Measurements from ENCODE around the gene TYSND1. TPM values are rescaled to one million over a fixed set of nuclear protein-coding genes. Genes with fewer than 3 reads are reported as not detected.

The TYSND1 gene
- total and polyA plus RNA-seq, 2 of the 13 experiments (the other 11 are each of a cell fraction or from before 2014, with no cell fraction given): 3.3 to 8.9 TPM

DNA sequence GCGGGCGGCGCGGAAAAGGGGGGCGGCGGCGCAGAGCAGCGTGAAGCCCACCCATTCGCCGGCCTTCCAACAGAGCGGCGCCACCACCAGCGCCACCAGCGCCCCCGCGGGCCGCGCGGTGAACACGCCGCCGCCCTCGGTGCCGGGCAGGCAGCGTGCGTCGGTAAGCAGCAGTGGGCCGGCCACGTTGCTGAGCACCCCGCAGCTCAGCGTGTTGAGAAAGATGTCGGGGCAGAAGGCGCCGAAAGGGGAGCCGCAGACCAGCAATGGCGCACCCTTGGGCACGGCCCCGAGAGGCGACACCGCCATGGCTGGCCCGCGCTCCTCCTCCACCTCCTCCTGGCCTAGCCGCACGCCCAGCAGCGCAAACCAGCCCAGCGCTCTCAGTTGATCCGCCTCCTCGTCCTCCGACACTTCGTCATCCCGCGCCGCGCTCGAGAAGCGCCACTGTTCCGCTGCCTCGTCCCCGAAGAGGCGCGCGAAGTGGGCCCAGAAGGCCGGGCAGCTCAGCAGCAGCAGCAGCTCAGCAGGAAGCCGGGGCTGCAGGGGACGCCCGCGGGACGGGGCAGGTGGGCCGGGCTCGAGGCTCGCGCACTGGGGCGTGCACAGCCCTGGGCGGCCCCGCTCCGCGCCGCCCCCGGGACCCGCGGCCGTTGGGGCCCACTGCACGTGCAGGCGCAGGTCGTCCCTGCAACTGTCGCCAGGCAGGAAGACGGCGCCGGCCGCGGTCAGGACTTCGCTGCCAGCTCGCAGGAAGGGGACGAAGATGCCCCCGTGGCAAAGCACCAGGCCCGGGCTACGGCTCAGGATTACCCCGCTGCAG is 623 bp downstream of the TYSND1 start:
- ATAC-seq (peak; percentile 79), FAIRE-seq (no peak), DNase-seq (ENCODE audit: low spot score) (peak; percentile 41)
- BruUV-seq (replicated peaks): TSS peak; percentile 29
- H3K4me2 ChIP-seq (ENCODE audit: low read depth, low read length): peak overlapping the region; percentile 81
- no peaks in the 10 kb centered on the region for H3K9me3 ChIP-seq (ENCODE audit: low read length)
- ChIA-PET CTCF (ENCODE audit: low intra/inter-chr PET ratio, low total read pairs) (interaction anchor here (1.1 to 1.9 kb wide), 3 partner anchors 14 to 60 kb away, joined by 5 to 18 read pairs (median 5); partner anchors contain the start of gene AIFM2), POLR2A (interaction anchor here (0.6 to 4.3 kb wide), 30 partner anchors 8 to 260 kb away, joined by 3 to 109 read pairs (median 6); partner anchors contain the start of genes AIFM2, EIF4EBP2, PPA1 and SAR1A)
- H3K27ac ChIP-seq (ENCODE audit: extremely low read length, insufficient read depth, low read length): peak overlapping the region; percentile 81
- peaks cover under 1 to 21% of the 10 kb centered on the region in 2 experiments; a peak in 2 of 5 replicates for H3K36me3 ChIP-seq (replicated peaks in 1 of 2; ENCODE audit: control insufficient read depth in 1 of 2, insufficient read depth in 2 of 2, low read length in 2 of 2)
- peak overlapping the region; percentile 66 to 92 (median 77) for H3K4me3 ChIP-seq (replicated peaks in 1 of 3; ENCODE audit: insufficient read depth in 1 of 3, low read depth in 2 of 3, low read length in 3 of 3)
- peaks cover 10% of the 10 kb centered on the region for H3K79me2 ChIP-seq (ENCODE audit: insufficient read depth, low read length)
- H4K20me1 ChIP-seq (ENCODE audit: insufficient read depth, low read length): no peaks in the 10 kb centered on the region
- H3K27me3 ChIP-seq (ENCODE audit: control insufficient read depth in 1 of 2, insufficient read depth in 2 of 2, low read length in 2 of 2): no peaks in the 10 kb centered on the region
- H3K9ac ChIP-seq (ENCODE audit: insufficient read depth, low read depth, low read length): peak overlapping the region; percentile 82
- WGBS (ENCODE audit: low lambda C conversion rate): no CpG with 5 or more reads among the region's 98 CpGs
- H3K4me1 ChIP-seq (ENCODE audit: insufficient read depth, low read length): peaks cover 24% of the 10 kb centered on the region
- in situ Hi-C loops (cut with HindIII; ENCODE audit: extremely low pct_ligation_motif_present, low pct_unique_long_range_greater_than_20kb): no loop called here
- H2AFZ ChIP-seq (ENCODE audit: low read length): no peak overlapping the region
- intact Hi-C loops (cut with micrococcal nuclease; ENCODE audit: unreplicated experiment): loop anchor here (1.0 kb wide), 4 partner anchors 14 to 218 kb away; partner anchors contain the start of gene AIFM2
- TF ChIP-seq ZNF672 (CRISPR knock-in tag; IDR thresholded peaks at IDR 0.05) (peak; percentile 63; the same call in 1 of the 2 replicates), FOXA3 (CRISPR knock-in tag; IDR thresholded peaks at IDR 0.05) (no peak), POLR2AphosphoS5 (IDR thresholded peaks at IDR 0.05; ENCODE audit: low read depth, low read length) (no peak), SOX5 (CRISPR knock-in tag; IDR thresholded peaks at IDR 0.05; ENCODE audit: borderline replicate concordance) (peak; percentile 15; the same call in 1 of the 2 replicates), TP53 (CRISPR knock-in tag; conservative IDR thresholded peaks at IDR 0.05) (no peak), ZNF780A (CRISPR knock-in tag; IDR thresholded peaks at IDR 0.05) (0 out of 2 replicates have a peak, but pooled peaks have one; percentile 20), ARNT2 (CRISPR knock-in tag; IDR thresholded peaks at IDR 0.05; ENCODE audit: low read depth) (peak; percentile 81), HOXA9 (CRISPR knock-in tag; IDR thresholded peaks at IDR 0.05; ENCODE audit: borderline replicate concordance) (peak; percentile 86; the same call in 1 of the 2 replicates), NFKBIZ (CRISPR knock-in tag; IDR thresholded peaks at IDR 0.05) (0 out of 2 replicates have a peak, but pooled peaks have one; percentile 32), NAIF1 (CRISPR knock-in tag; IDR thresholded peaks at IDR 0.05; ENCODE audit: borderline replicate concordance) (no peak), ZFP41 (CRISPR knock-in tag; IDR thresholded peaks at IDR 0.05; ENCODE audit: borderline replicate concordance) (peak; percentile 46; the same call in 1 of the 2 replicates), AGO2 (optimal IDR thresholded peaks at IDR 0.05; ENCODE audit: low read depth, low read length) (peak; percentile 95), PHF20 (CRISPR knock-in tag; IDR thresholded peaks at IDR 0.05) (0 out of 2 replicates have a peak, but pooled peaks have one; percentile 46), CCDC6 (CRISPR knock-in tag; IDR thresholded peaks at IDR 0.05) (peak; percentile 90; the same call in 1 of the 2 replicates), REPIN1 (CRISPR knock-in tag; IDR thresholded peaks at IDR 0.05; ENCODE audit: borderline replicate concordance, low read depth) (peak; percentile 62; the same call in 1 of the 2 replicates), SNAPC2 (CRISPR knock-in tag; IDR thresholded peaks at IDR 0.05) (peak; percentile 67; the same call in 1 of the 2 replicates), TARDBP (CRISPR knock-in tag; IDR thresholded peaks at IDR 0.05) (peak; percentile 81)
- TF ChIP-seq, protein P1, sequence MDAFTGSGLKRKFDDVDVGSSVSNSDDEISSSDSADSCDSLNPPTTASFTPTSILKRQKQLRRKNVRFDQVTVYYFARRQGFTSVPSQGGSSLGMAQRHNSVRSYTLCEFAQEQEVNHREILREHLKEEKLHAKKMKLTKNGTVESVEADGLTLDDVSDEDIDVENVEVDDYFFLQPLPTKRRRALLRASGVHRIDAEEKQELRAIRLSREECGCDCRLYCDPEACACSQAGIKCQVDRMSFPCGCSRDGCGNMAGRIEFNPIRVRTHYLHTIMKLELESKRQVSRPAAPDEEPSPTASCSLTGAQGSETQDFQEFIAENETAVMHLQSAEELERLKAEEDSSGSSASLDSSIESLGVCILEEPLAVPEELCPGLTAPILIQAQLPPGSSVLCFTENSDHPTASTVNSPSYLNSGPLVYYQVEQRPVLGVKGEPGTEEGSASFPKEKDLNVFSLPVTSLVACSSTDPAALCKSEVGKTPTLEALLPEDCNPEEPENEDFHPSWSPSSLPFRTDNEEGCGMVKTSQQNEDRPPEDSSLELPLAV (CRISPR knock-in tag; conservative IDR thresholded peaks at IDR 0.05; ENCODE audit: low read depth): 0 out of 2 replicates have a peak, but pooled peaks have one; percentile 27
- TF ChIP-seq, protein P2, sequence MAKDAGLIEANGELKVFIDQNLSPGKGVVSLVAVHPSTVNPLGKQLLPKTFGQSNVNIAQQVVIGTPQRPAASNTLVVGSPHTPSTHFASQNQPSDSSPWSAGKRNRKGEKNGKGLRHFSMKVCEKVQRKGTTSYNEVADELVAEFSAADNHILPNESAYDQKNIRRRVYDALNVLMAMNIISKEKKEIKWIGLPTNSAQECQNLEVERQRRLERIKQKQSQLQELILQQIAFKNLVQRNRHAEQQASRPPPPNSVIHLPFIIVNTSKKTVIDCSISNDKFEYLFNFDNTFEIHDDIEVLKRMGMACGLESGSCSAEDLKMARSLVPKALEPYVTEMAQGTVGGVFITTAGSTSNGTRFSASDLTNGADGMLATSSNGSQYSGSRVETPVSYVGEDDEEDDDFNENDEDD (CRISPR knock-in tag; IDR thresholded peaks at IDR 0.05; ENCODE audit: borderline replicate concordance): peak; percentile 27
- TF ChIP-seq, protein P3, sequence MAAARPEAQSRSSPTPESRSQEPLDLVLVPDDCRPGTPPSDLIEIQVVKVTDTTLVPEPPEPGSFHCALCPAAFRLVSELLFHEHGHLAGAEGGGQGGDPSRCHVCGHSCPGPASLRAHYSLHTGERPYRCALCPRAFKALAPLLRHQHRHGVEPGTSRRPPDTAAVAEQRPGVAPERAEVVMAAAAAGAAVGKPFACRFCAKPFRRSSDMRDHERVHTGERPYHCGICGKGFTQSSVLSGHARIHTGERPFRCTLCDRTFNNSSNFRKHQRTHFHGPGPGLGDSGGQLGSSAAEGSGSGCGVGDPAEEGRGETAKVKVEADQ (CRISPR knock-in tag; IDR thresholded peaks at IDR 0.05; ENCODE audit: borderline replicate concordance): peak; percentile 73

All from HepG2 (cell line).